OCI-LY3 (cell line): Measurements from ENCODE around the gene PET100.

Source experiments
- H2AFZ ChIP-seq: fragments of 200-600, 300-600 bp; shearing (Covaris generic); 2 replicates; pipeline ENCODE4 v1.6.0; 2014; ENCODE audit warnings: antibody characterized with exemption, low read depth, low read length
- H3K27ac ChIP-seq: fragments of 200-600, 300-600 bp; sonication (generic); 2 replicates; pipeline ENCODE4 v1.5.1; 2014; ENCODE audit warnings: mild to moderate bottlenecking, low read length, moderate library complexity, mixed read lengths
- H3K27me3 ChIP-seq: fragments of 200-600, 300-600 bp; sonication (generic); 2 replicates; pipeline ENCODE4 v1.6.1; 2014; ENCODE audit warnings: low read depth, low read length, mixed read lengths
- H3K36me3 ChIP-seq: fragments of 200-600, 300-600 bp; sonication (generic); replicated peaks from 2 replicates; pipeline ENCODE3; 2014; ENCODE audit warnings: low read depth, low read length, mixed read lengths
- H3K4me1 ChIP-seq: fragments of 300-600, 200-600 bp; sonication (generic); 2 replicates; pipeline ENCODE4 v1.6.1; 2014; ENCODE audit warnings: low read length, mixed read lengths
- H3K4me2 ChIP-seq: fragments of 200-600, 300-600 bp; sonication (generic); 2 replicates; pipeline ENCODE4 v1.6.1; 2014; ENCODE audit warnings: low read length, mixed read lengths
- H3K4me3 ChIP-seq: fragments of 300-600, 200-600 bp; sonication (generic); 2 replicates; pipeline ENCODE4 v1.5.1; 2014; ENCODE audit warnings: antibody characterized with exemption, mild to moderate bottlenecking, low read length, moderate library complexity
- H3K79me2 ChIP-seq: fragments of 300-600, 200-600 bp; shearing (Covaris generic); 2 replicates; pipeline ENCODE4 v1.6.1; 2014; ENCODE audit warnings: mild to moderate bottlenecking, low read length, mixed read lengths
- H3K9ac ChIP-seq: fragments of 300-600, 200-600 bp; shearing (Covaris generic); 2 replicates; pipeline ENCODE4 v1.6.0; 2014; ENCODE audit warnings: mild to moderate bottlenecking, low read length, moderate library complexity
- H3K9me3 ChIP-seq: fragments of 200-600, 300-600 bp; shearing (Covaris generic); 2 replicates; pipeline ENCODE4 v1.6.1; 2014; ENCODE audit warnings: low read length, mixed read lengths; ENCODE audit not compliant: insufficient read depth
- H4K20me1 ChIP-seq: fragments of 200-600, 300-600 bp; sonication (generic); 2 replicates; pipeline ENCODE4 v1.6.1; 2016; ENCODE audit warnings: low read length, mixed read lengths; ENCODE audit not compliant: insufficient read depth
- EZH2phosphoT487 ChIP-seq: fragments of 200-600 bp; shearing (Covaris generic); IDR thresholded peaks from 2 replicates; pipeline ENCODE4 v1.6.1; 2018; ENCODE audit warnings: antibody characterized with exemption, mixed run types, low read depth
- TF ChIP-seq, protein P1 (sequence below): fragments of 200-600, 300-600 bp; sonication (generic); IDR thresholded peaks from 2 replicates; pipeline ENCODE4 v1.5.1; 2014; ENCODE audit warnings: antibody characterized with exemption, low read length, low read depth

The PET100 gene

GRCh38 chr19:7644550-7644877 lies 14.9 kb downstream of the PET100 start:
- Histone ChIP-seq H4K20me1 (peaks cover 7% of the 10 kb centered on the region; the same call in 1 of the 2 replicates), H3K4me2 (peak overlapping the region; percentile 76; the same call in 1 of the 2 replicates), H3K9me3 (no peaks in the 10 kb centered on the region), H2AFZ (no peak overlapping the region), H3K27ac (peak overlapping the region; percentile 74), H3K9ac (no peak overlapping the region), H3K36me3 (peaks cover 29% of the 10 kb centered on the region), H3K4me1 (peaks cover 26% of the 10 kb centered on the region), H3K79me2 (peaks cover 8% of the 10 kb centered on the region), H3K4me3 (no peak overlapping the region), H3K27me3 (no peaks in the 10 kb centered on the region)
- TF ChIP-seq, protein P1, sequence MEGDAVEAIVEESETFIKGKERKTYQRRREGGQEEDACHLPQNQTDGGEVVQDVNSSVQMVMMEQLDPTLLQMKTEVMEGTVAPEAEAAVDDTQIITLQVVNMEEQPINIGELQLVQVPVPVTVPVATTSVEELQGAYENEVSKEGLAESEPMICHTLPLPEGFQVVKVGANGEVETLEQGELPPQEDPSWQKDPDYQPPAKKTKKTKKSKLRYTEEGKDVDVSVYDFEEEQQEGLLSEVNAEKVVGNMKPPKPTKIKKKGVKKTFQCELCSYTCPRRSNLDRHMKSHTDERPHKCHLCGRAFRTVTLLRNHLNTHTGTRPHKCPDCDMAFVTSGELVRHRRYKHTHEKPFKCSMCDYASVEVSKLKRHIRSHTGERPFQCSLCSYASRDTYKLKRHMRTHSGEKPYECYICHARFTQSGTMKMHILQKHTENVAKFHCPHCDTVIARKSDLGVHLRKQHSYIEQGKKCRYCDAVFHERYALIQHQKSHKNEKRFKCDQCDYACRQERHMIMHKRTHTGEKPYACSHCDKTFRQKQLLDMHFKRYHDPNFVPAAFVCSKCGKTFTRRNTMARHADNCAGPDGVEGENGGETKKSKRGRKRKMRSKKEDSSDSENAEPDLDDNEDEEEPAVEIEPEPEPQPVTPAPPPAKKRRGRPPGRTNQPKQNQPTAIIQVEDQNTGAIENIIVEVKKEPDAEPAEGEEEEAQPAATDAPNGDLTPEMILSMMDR, result no peak
- TF ChIP-seq EZH2phosphoT487, result no peak

- Histone ChIP-seq H3K27ac (peak overlapping the region; percentile 74), H3K9me3 (no peaks in the 10 kb centered on the region), H3K27me3 (no peaks in the 10 kb centered on the region), H4K20me1 (peaks cover 1% of the 10 kb centered on the region; the same call in 1 of the 2 replicates), H3K9ac (peak overlapping the region; percentile 78), H3K4me2 (peak overlapping the region; percentile 76), H3K79me2 (peaks cover 2% of the 10 kb centered on the region), H2AFZ (no peak overlapping the region), H3K4me1 (peaks cover 26% of the 10 kb centered on the region), H3K4me3 (peak overlapping the region; percentile 77), H3K36me3 (peaks cover 22% of the 10 kb centered on the region)
- TF ChIP-seq, protein P1, result no peak
- no peak for TF ChIP-seq EZH2phosphoT487
Measured at GRCh38 chr19:7645163-7645562, 15.6 kb downstream of the PET100 start.

- H3K79me2 ChIP-seq, result no peaks in the 10 kb centered on the region
- peak overlapping the region; percentile 78 for H3K9ac ChIP-seq
- TF ChIP-seq, protein P1, result no peak
- TF ChIP-seq EZH2phosphoT487, result no peak
- H3K4me3 ChIP-seq, result peak overlapping the region; percentile 77
- H2AFZ ChIP-seq, result no peak overlapping the region
- H3K36me3 ChIP-seq, result peaks cover 19% of the 10 kb centered on the region
- H3K4me1 ChIP-seq, result peaks cover 26% of the 10 kb centered on the region
- H3K4me2 ChIP-seq, result peak overlapping the region; percentile 76
- H4K20me1 ChIP-seq, result no peaks in the 10 kb centered on the region
- 0 out of 2 replicates have a peak, but pooled peaks cover 1% of the 10 kb centered on the region for H3K27me3 ChIP-seq
- H3K9me3 ChIP-seq, result no peaks in the 10 kb centered on the region
- peak overlapping the region; percentile 74 for H3K27ac ChIP-seq
Measured at GRCh38 chr19:7645656-7646425, 16.2 kb downstream of the PET100 start.

GRCh38 chr19:7646426-7646700 lies 16.8 kb downstream of the PET100 start:
- peaks cover 19% of the 10 kb centered on the region for H3K36me3 ChIP-seq
- H3K4me3 ChIP-seq, result peak overlapping the region; percentile 77
- H3K4me2 ChIP-seq, result peak overlapping the region; percentile 76
- H3K9ac ChIP-seq, result peak overlapping the region; percentile 78
- H3K4me1 ChIP-seq, result peaks cover 26% of the 10 kb centered on the region
- H3K27ac ChIP-seq, result peak overlapping the region; percentile 74
- H3K27me3 ChIP-seq, result 0 out of 2 replicates have a peak, but pooled peaks cover 3% of the 10 kb centered on the region
- no peak overlapping the region for H2AFZ ChIP-seq
- no peaks in the 10 kb centered on the region for H3K9me3 ChIP-seq
- no peak for TF ChIP-seq EZH2phosphoT487
- TF ChIP-seq, protein P1, result no peak
- H3K79me2 ChIP-seq, result no peaks in the 10 kb centered on the region
- no peaks in the 10 kb centered on the region for H4K20me1 ChIP-seq
